Stimulated activated CD8-positive, alpha-beta memory T cell treated with anti-CD3 and anti-CD28 coated beads, Interleukin-7, amount 100 ng/mL, for 48 hours (primary cell): Measurements from ENCODE around the gene SCAMP3.
"Not testable (repeated sequence)": the region's sequence is repeated elsewhere in the genome, so short reads cannot be mapped to it uniquely, and the experiment has no call there.

Source experiments
- DNase-seq, 2 donors: peaks; one replicate each; pipeline ENCODE4 v3.0.0-alpha.2; 2020; ENCODE audit warnings: low read depth in 1 of 2; ENCODE audit errors: extremely low read depth in 1 of 2

Gene SCAMP3

DNA sequence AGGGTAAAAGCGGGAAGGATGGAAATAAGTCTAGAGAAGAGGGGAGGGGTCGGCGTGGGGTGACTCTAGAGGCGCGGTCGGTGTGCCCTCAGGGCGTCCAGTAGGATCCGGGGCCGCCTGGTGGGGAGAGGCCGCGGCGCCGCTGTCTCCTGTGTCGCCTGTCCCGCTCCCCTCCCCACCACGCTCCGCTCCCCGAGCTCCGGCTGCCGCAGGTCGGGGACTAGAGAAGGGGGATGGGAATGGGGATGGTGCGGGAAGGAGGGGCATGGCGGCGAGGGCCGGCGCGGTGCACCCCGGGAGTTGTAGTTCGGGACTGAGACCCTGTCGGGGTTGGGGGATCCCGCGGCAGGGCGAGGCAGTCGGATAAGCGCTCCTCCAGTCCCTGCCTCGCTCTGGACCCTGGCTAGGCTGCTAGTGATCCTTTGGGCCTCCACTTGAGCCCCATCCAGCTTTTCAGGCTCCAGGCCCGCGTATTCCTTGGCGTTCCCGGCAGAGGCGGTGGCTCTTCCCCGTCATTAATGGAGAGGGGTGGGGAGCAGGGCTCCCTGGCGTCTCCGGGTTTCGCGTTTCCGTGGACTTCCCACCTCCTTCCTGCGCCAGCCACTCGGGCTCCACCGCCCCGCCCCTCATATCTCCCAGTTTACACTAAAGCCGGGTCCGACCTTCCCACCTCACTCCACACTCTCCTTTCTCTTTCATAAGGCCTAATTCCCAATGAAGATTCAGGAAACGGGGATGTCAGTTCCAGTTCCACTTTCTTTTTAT, 6.7 kb downstream of the SCAMP3 start, which contains the start of gene ENTREP3:
Gene ENTREP3 (minus strand): TSS at position 241 of the 765 bp plus-strand sequence. CDS start 606 bp downstream, outside the sequence.
- DNase-seq = peak; percentile 60 to 69

DNA sequence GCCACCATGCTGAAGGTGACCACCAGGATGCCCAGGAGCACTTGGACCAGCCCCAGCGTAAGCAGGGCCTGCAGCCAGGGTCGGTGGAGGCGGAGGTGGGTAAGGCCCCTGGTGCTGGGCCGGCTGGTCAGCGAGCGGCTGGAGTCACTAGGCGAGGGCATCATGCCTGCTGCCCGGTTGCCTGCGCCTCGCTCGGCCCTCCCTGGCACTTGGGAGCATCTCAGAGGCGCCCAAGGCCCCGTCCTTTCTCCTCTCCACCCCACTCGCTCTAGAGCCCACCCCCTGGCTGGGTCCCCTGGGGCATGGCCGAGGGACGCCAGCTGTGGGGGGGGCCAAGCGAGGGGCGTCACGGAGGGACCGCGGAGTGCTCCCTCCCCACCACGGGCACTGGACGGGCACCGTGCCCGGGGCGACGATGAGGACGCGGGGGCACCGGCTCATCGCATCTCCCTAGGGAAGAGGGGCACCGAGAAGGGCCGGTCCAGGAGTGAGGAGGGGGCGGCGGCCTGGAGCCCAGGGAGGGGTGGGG, 7.4 kb downstream of the SCAMP3 start:
- DNase-seq = no peak

DNA sequence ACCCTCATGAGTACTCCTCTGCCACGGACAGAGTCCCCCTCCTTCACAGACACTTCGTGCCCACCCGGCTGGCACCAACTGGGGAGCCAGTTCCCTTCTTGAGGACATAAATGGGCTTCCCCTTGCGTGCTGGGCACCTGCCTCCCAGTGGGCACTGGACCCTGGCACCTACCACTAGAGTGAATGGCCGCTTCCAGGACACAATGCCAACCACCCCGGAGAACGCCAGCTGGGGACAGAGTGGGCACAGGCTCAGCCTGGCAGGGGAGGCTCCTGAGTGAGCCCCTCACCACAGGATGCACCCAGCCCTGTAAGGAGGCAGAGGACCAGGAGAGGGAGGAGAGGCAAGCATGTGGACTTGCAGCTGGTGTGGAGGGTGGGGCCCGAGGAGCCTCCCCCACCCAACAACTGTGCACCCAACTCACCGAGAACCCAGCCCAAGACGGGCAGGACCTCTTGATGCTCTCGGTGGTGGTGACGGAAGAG, 7.9 kb downstream of the SCAMP3 start:
- no peak for DNase-seq

DNA sequence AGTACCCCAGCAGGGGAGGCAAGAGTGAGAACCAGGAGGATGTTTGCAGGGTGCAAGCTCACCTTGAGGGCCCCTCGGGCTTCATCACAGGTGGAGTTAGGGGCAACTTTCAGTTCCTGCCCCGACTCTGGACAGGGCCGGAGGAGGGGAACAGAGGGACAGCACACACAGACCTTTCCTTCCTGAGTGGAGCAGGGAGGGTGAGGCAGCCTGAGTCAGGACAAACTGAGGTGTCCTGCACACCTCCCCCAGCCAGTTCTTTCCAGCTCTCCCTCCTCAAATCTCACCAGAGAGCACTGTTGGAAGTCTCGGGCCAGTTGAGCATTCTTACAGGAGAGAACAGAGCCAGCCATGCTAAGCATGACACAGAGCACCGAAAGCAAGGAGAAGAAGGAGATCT, 8.4 kb downstream of the SCAMP3 start:
- no peak for DNase-seq

DNA sequence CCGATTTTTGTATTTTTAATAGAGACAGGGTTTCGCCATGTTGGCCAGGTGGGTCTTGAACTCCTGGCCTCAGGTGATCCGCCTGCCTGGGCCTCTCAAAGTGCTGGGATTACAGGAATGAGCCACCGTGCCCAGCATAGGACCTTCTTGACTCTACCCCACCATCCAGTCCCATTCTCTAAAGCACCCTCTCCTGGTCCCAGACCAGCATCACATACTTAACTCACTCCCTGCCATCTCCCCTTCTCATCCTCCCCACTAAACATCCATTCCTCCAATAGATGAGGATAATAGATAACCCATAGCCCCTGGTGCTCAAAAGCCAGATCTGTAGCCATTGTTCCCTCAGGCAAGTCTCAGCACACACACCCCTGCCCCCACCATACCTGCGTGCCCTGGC, 9.0 kb downstream of the SCAMP3 start:
- DNase-seq = no peak

DNA sequence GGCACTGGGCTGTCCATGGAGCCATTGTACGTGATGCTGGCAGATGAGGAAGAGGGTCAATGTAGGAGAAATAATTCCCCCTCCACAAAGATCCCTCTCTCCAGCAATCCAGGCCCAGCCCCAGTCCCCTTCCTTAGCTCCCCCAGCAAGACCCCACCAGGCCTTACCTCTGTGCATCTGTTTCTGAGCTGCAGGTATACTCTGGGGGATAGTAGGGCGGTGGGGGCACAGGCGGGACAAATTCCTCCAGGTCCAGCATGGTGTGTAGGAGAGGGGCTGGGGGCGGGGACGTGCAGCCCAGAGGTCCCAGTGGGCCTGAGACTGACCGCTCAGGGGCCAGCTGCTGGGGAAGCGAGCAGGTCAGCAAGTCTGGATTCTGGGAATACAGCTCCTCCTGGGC, 10.6 kb downstream of the SCAMP3 start:
- no peak for DNase-seq

DNA sequence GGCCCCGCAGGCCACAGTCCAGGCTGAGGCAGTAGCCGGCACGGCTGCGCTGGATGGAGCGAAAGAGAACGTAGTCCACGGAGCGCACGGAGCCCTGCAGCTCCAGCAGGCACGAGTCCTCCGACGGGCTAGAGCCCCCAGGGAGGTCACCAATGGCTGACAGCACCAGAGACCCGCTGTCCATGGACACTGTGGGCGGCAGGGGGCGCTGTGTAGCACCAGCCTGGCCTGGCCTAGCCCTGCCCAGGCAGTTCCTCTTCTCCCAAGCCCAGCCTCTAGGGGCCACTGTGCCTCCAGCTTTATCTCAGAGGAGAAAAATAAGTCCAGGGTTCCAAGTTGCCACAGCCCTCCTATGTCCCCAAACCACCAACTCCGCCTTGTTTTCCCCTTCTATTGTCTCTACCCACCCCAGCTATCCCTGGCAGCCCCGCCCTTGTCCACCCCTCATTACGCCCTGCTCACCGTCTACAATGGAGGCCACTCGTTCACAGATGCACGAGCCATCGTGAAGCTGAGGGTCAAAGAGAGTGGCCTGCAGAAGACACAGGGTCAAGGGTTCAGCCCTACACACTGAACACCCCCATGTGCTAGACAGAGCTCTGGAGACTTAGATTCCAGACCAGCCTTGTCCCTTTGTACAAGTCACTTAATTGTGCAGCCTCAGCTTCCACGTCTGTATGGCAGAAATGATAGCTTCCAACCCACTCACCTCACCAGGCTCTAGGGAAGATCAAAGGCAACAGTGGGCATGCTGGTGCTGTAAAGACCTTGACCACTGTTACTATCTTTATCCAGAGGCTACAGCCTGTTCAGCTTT, 11.3 kb downstream of the SCAMP3 start:
- peak; percentile 88 to 91 for DNase-seq

DNA sequence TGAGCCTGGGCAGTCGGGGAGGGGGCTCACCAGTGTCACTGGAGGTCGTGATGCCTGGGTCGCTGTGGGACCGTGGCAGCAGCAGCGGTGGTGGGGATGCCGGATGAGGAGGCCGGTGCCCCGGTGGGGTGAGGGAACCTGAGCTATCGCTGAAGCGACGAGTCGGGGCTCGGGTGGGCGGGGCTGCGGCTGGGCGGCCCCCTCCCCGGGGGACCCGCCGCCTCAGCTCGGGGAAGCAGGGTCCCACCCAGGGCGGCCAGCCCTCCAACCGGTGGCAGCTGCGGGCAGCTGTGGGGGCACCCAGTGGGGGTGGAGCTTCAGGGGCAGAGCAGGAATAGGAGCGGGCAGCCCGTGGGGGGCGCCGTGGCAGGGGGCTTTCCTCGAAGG, 11.9 kb downstream of the SCAMP3 start:
- no peak for DNase-seq

DNA sequence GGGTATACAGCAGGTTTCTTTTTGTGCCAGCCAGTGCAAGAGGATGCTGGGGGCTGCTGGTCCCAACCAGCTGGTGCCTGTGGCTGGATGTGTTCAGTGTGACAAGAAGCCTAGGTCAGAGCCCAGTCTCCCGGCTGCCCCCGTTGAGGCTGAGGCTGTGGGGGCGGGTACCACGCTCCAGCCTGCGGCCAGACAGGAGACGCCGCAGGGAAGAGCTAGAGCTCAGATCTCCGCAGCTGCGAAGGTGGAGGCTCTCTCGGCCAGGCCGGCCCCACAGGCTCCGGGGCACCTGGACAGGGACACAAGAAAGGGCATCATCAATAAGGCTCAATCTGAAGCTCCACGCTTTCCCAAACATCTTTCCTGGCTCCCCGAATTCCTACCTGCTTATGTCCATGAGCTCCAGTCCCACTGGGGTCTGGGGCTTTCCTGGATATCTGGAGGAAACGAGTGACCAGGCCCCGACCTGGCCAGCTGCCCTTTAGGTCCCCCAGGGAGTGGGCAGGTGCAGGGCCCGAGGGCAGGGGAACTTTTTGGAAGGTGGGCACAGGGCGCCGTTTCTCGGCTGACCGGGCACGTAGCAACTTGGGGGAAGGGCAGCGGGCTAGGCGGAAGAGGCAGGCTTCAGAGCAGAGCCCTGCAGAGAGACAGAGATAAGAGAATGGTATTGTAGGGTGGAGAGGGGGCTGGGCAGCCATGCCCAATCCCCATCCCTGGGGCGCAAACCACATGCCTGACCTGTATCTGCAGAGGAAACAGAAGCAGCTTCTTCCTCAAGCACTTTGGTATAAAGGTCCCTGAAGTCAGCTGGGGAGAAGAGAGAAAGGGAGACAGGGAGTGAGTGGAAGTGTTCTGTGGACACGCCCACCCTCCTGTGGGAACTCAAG, 14.2 kb downstream of the SCAMP3 start:
- DNase-seq = no peak

DNA sequence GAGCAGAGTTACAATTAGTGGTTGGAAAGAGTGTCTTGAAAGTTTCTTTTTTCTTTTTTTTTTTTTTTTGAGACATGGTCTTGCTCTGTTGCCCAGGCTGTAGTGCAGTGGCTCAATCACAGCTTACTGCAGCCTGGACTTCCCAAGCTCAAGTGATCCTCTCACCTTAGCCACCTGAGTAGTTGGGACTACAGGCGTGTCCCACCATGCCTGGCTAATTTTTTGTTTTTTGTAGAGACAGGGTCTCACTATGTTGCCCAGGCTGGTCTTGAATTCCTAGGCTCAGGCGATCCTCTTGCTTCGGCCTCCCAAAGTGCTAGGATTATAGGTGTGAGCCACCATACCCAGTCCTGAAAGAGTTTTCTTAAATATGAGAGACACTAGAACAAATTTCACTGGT, 15.4 kb downstream of the SCAMP3 start:
- DNase-seq = not testable (repeated sequence)

DNA sequence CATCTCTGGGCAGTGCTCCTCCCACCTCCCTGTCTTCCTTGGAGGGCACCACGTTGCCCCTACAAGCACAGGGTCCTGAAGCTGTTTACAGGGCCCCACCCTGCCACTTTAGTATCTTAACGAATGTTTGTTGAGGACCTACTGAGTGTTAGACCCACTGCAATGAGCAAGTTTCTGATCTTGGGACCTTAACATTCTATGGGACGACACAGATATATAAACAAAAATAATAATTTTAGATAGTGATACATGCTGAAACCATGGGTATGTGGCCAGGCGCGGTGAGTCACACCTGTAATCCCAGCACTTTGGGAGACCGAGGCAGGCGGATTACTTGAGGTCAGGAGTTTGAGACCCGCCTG, 17.0 kb downstream of the SCAMP3 start:
- DNase-seq = no peak

DNA sequence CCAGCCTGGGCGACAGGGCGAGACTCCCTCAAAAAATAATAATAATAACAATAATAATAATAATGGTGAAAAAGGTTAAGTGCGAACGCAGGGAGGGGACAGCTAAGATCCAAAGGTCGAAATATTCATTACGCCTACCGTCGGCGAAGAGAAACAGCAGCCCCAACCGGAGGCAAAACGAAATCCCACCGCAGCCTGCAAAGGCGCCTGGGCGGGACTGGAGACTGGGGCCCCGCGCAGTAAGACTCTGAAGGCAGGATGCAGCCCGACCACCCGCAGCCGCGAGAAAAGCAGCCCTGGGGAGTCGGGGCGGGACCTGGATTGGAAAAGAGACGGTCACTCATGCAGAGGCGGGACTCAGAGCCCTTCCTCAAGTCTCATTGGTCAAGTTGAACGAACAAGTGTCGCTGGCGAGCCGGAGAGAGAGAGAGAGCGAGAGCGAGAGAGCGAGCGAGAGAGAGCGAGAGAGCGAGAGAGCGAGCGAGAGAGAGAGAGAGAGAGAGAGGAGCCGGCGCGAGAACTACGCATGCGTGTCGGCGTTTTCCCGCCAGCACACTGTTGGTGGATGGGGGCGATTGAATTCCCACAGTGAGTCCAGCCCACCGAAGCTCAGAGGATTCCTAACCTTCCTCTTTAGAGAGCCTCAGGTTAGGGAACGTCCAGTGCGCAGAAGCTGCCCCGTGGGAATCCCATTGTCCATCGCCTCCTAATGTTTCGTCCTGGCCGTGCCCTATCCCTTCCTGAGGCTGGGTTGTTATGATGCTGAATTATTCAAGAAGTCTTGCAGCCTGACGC, 17.6 kb downstream of the SCAMP3 start:
- peak; percentile 96 to 99 for DNase-seq

DNA sequence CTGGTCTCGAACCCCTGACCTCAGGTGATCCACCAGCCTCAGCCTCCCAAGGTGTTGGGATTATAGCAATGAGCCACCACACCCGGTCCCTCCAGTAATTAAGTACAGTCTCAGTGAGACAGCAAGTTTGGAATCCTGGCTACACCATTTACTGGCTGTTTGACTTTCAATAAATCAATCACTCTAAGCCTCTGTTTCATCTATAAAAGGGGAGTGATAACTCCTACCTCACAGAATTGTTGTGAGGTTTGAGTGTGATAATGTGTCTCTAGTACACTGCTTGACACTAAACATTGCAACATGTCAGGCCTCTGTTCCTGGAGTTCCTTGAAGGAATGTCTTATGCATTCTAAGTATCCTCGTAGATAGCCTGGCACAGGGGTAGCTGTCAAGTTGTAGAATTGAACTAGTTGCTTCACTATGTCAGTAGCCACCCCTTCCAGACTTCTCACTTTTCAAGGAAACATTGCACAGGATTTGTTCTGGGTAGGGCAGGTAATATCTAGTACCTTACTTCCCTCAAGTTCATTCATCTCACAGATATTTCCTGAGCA, 19.3 kb downstream of the SCAMP3 start:
- no peak for DNase-seq

DNA sequence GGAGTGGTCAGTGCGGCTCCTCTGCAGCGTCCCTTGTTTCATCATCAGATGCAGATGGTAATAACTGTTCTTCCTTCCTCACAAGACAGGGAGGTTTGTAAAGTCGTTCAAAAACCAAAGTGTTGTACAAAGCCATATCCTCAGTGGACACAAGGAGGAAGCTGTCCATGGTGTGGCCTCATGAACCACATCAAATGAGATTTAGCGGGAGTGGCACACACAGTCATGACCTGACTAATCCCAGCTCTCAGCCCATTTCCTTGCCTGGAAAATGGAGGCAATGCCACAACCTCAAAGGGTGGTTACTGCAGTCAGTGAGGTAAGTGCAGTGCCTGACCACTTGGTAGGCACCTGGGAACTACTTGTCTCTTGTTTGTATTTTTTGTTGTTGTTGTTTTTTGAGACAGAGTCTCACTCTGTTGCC, 20.3 kb downstream of the SCAMP3 start:
- no peak for DNase-seq

DNA sequence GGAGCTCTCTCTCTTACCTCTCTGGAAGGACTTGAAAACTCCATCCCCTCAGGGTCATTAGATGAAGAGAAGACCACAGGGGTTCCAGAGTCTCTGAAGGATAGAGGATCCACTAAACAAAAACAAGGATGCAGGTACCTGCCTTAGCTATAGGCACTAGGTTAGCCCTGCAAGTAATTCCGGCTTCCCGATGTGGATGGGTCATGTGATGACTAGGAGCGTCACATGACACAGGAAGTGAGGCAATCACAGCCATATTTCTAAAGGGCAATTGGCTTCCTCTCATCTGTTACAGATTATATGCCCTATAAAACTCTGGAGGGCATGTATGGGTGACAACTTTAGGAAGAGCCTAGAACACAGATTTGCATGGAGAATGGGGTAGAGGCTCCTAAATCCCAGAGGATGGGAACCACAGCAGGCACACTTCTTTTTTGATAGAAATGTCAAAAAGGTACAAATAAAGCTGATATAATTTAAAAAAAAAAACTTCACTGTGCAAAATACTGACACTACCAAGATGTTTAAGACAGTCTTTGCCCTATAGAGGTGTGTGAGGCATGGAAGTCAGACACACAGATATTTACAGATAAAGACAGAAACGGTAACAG, 21.0 kb downstream of the SCAMP3 start:
- DNase-seq = peak in 1 of 2 donors; percentile 51

DNA sequence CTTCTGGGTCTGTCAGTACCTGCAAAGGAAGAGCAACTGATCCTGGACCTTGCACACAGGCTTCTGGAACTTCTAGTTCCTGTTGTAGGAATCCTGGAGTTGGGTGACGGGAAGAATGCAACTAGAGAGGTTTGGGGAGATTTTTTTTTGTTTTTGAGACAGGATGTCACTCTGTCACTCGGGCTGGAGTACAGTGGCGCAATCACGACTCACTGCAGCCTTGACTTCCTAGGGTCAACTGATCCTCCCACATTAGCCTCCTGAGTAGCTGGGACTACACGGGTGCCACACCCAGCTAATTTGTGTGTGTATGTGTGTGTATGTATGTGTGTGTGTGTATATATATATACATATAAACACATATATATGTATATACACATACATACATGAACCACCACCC, 25.7 kb downstream of the SCAMP3 start:
- no peak for DNase-seq

DNA sequence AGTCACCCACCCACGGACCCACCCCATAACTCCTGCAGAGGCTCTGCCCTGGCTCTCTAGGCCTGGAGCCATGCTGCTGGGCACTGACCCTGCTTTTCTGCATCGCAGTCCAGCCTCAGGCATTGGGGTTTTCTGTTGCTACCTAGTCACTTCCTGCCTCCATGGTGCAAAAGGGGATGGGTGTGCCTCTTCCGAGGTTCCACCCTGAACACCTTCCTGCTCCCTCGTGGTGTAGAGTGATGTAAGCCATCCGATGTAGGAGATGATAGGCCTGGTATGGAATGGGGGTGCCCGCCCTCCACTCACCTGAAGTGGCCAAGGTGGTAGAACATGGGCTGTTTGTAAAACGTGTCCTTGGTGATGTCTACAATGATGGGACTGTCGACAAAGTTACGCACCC, 26.8 kb downstream of the SCAMP3 start:
- not testable (repeated sequence) for DNase-seq

DNA sequence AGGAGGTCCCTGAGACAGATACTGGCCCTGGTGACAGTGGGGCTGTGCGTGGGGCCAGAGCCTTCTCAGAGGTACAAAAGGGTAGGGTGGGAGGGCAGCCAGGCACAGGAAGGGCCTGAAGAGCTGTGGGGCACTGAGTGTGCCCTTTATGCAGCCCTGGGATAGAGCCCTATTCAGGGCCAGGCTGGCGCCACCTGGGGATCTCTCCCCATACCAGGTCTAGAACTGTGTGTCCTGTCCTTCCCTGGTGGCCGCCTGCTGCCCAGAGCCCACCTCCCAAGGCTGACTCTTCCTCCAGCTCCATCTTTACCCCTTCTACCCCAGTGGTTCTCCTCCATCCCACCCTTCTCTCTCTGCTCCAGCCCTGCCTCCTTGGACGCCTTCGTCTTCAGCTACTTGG, 28.7 kb downstream of the SCAMP3 start:
- DNase-seq = not testable (repeated sequence)
